ENCODE data around the gene ADAMTS7.

GRCh38 chr15:78855746-78856145, 44.5 kb upstream of the ADAMTS7 start:
- TF ChIP-seq CTCF (IDR thresholded peaks at IDR 0.05 in 2 of 3, conservative IDR thresholded peaks at IDR 0.05 in 1 of 3; ENCODE audit: borderline replicate concordance in 1 of 3, insufficient read depth in 1 of 3, low read depth in 2 of 3, low read length in 2 of 3) (no peak), EZH2 (IDR thresholded peaks at IDR 0.05) (no peak), MAX (IDR thresholded peaks at IDR 0.05) (no peak), SP1 (IDR thresholded peaks at IDR 0.05; ENCODE audit: low read depth) (no peak), POLR2A (IDR thresholded peaks at IDR 0.05; ENCODE audit: borderline replicate concordance, extremely low read depth, insufficient read depth, insufficient read length) (no peak), SIN3A (IDR thresholded peaks at IDR 0.05; ENCODE audit: low read depth) (no peak), POLR2AphosphoS5 (IDR thresholded peaks at IDR 0.05; ENCODE audit: low read depth, low read length) (no peak)

Measured in HCT116 (cell line).